ENCODE measurements around the gene VASH1.

The VASH1 gene

GRCh38 chr14:76773188-76773885 is 12.1 kb downstream of the VASH1 start:
- no peak for DNase-seq

GRCh38 chr14:76773956-76774820 is 12.9 kb downstream of the VASH1 start:
- no peak for DNase-seq

- DNase-seq: no peak
These were observed 13.8 kb downstream of the VASH1 start for GRCh38 chr14:76774821-76775694.

- DNase-seq: no peak
These were observed 14.6 kb downstream of the VASH1 start for GRCh38 chr14:76775695-76776427.

- DNase-seq: no peak
These were observed 15.4 kb downstream of the VASH1 start for GRCh38 chr14:76776428-76777251.

GRCh38 chr14:76777721-76778120 is 16.5 kb downstream of the VASH1 start:
- DNase-seq: no peak

- no peak for DNase-seq
These were observed 17.4 kb downstream of the VASH1 start for GRCh38 chr14:76778546-76779215.

GRCh38 chr14:76779221-76780057 is 18.2 kb downstream of the VASH1 start:
- no peak for DNase-seq

- DNase-seq: no peak
These were observed 18.7 kb downstream of the VASH1 start for GRCh38 chr14:76780058-76780345.

GRCh38 chr14:76780360-76780759 is 19.1 kb downstream of the VASH1 start:
- no peak for DNase-seq

- DNase-seq: no peak
These were observed 19.8 kb downstream of the VASH1 start for GRCh38 chr14:76780875-76781647.

- DNase-seq: no peak
These were observed 20.4 kb downstream of the VASH1 start for GRCh38 chr14:76781648-76782051.

- DNase-seq: no peak
These were observed 21.0 kb downstream of the VASH1 start for GRCh38 chr14:76782115-76782884.

GRCh38 chr14:76782885-76783566 is 21.8 kb downstream of the VASH1 start:
- no peak for DNase-seq

GRCh38 chr14:76784266-76784874 is 23.1 kb downstream of the VASH1 start:
- DNase-seq: no peak

- peak; percentile 22 for DNase-seq
These were observed 23.6 kb downstream of the VASH1 start for GRCh38 chr14:76784881-76785280.

- DNase-seq: no peak
These were observed 25.3 kb downstream of the VASH1 start for GRCh38 chr14:76786601-76787000.

- no peak for DNase-seq
These were observed 31.2 kb downstream of the VASH1 start for GRCh38 chr14:76792422-76792821.
